ENCODE measurements around the gene ANKRD30A.

DNA sequence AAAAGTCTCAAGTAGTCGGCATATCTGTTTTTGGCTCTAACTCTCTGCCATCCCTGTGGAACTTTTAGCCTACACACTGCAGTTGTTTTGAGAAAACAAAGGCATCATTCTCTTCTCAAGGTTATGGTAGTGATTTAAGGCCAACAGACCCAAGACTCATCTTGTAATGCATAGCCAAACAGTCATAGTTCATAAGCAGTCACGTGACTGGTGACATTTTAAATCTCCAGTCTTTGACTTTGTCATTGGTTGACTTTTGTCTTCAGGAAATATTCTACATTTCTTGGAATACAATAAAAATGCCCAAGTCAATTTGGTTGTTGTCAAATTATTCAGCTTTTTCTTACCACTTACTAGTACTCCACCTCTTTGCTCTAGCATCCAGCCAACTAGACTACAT is 114.8 kb downstream of the ANKRD30A start:
- TF ChIP-seq, protein P1, sequence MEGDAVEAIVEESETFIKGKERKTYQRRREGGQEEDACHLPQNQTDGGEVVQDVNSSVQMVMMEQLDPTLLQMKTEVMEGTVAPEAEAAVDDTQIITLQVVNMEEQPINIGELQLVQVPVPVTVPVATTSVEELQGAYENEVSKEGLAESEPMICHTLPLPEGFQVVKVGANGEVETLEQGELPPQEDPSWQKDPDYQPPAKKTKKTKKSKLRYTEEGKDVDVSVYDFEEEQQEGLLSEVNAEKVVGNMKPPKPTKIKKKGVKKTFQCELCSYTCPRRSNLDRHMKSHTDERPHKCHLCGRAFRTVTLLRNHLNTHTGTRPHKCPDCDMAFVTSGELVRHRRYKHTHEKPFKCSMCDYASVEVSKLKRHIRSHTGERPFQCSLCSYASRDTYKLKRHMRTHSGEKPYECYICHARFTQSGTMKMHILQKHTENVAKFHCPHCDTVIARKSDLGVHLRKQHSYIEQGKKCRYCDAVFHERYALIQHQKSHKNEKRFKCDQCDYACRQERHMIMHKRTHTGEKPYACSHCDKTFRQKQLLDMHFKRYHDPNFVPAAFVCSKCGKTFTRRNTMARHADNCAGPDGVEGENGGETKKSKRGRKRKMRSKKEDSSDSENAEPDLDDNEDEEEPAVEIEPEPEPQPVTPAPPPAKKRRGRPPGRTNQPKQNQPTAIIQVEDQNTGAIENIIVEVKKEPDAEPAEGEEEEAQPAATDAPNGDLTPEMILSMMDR (IDR thresholded peaks at IDR 0.05): no peak
- TF ChIP-seq POLR2A (IDR thresholded peaks at IDR 0.05): no peak

All from esophagus squamous epithelium (tissue), 4 donors.